Measurements from ENCODE around the gene SP100.

SP100 gene

DNA sequence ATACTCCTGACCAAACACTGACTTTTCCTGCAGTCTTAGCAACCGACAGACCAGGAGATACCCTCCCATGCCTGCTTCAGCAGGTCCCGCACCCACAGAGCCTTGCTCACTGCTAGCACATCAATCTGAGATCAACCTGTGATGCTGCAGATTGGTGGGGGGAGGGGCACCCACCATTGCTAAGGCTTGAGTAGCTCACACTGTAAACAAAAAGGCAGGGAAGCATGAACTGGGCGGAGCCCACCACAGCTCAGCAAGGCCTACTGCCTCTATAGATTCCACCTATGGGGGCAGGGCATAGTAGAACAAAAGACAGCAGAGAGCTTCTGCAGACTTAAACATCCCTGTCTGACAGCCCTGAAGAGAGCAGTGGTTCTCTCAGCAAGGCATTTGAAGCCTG, 109.7 kb downstream of the SP100 start:
- DNase-seq (ENCODE audit: low read depth) = no peak

DNA sequence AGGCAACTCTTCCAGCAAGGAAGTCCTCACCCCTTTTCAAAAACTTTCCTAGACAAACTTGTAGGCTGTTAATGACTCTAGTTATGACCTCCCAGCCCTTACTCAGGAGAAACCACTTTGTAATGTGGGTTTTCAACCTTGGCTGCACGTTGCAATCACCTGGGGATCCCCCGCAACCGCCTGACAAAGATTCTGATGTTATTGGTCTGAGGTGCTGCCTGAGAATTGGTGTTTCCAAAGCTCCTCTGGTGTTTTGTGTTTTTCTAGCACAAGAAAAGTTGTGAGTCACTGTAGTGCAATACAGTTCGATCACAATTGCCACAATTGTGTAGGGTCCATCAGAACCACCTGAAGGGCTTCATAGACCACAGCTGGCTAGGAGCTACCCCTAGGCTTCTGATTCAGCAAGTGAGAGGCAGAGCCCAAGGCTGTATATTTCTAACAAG, 121.6 kb downstream of the SP100 start:
- no peak overlapping the region for H3K4me3 ChIP-seq (ENCODE audit: low read depth, low read length)
- peak; percentile 80 for DNase-seq (ENCODE audit: low read depth)
- TF ChIP-seq, protein P1, sequence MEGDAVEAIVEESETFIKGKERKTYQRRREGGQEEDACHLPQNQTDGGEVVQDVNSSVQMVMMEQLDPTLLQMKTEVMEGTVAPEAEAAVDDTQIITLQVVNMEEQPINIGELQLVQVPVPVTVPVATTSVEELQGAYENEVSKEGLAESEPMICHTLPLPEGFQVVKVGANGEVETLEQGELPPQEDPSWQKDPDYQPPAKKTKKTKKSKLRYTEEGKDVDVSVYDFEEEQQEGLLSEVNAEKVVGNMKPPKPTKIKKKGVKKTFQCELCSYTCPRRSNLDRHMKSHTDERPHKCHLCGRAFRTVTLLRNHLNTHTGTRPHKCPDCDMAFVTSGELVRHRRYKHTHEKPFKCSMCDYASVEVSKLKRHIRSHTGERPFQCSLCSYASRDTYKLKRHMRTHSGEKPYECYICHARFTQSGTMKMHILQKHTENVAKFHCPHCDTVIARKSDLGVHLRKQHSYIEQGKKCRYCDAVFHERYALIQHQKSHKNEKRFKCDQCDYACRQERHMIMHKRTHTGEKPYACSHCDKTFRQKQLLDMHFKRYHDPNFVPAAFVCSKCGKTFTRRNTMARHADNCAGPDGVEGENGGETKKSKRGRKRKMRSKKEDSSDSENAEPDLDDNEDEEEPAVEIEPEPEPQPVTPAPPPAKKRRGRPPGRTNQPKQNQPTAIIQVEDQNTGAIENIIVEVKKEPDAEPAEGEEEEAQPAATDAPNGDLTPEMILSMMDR (IDR thresholded peaks at IDR 0.05; ENCODE audit: insufficient read depth, low read depth, low read length, missing control alignments) = no peak

More for the DNA sequence above, 109.7 kb downstream of the SP100 start:
- TF ChIP-seq, protein P1 (IDR thresholded peaks at IDR 0.05; ENCODE audit: insufficient read depth, low read depth, low read length, missing control alignments) = no peak
- H3K4me3 ChIP-seq (ENCODE audit: low read depth, low read length) = no peak overlapping the region

DNA sequence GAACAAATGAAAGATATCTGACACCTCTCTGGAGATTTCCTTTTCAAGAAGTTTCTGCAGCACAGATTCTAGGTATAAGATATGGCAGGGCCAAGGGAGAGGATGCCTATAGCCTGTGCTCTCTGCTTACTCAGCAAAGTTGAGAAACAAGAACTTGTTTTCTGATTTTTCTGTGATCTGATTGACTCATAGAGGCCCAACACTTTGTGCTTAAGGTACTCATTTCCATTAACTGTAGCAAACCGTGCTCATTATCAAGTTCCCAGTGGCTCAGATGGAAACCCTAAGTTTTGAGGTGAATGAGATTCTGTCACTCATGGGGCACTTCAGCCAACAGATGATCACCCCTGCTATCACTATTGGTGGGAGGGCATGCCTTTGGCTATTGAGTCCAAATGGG, 124.3 kb downstream of the SP100 start:
- TF ChIP-seq, protein P1 (IDR thresholded peaks at IDR 0.05; ENCODE audit: insufficient read depth, low read depth, low read length, missing control alignments) = no peak
- H3K4me3 ChIP-seq (ENCODE audit: low read depth, low read length) = no peak overlapping the region
- no peak for DNase-seq (ENCODE audit: low read depth)

DNA sequence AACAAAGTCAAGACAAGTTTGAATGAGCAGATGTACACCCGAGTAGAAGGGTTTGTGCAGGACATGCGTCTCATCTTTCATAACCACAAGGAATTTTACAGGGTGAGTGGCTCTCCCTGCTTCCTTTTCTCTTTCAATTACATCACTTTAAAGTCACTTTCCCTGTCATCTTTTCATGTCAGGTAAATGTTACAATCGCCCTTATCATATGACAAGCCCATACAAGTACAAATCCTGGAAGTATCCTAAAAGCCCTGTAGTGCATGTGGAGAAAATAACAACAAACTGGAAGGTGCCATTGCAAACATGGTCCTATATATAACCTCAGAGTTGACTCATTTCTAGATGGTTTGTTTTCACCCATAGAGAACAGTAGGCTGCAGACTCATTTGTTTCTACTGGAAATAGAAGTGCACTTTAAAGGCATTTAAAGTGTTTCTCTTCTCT, 126.0 kb downstream of the SP100 start:
- TF ChIP-seq, protein P1 (IDR thresholded peaks at IDR 0.05; ENCODE audit: insufficient read depth, low read depth, low read length, missing control alignments) = no peak
- peak; percentile 71 for DNase-seq (ENCODE audit: low read depth)
- H3K4me3 ChIP-seq (ENCODE audit: low read depth, low read length) = no peak overlapping the region

DNA sequence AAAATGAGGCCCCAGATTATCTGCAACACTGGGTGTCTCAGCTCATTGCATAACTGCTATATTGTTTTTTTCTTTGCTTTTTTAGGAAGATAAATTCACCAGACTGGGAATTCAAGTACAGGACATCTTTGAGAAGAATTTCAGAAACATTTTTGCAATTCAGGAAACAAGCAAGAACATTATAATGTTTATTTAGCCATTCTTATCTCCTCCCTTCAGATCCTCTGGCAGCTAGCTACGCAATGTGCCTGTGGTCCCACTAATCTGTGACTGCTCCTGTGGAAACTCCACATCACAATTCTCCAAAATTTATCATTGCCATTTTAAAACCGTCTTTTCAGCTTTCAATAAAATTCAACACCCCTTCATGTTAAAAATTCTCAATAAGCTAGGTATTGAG, 126.8 kb downstream of the SP100 start:
- DNase-seq (ENCODE audit: low read depth) = no peak
- H3K4me3 ChIP-seq (ENCODE audit: low read depth, low read length) = no peak overlapping the region
- TF ChIP-seq, protein P1 (IDR thresholded peaks at IDR 0.05; ENCODE audit: insufficient read depth, low read depth, low read length, missing control alignments) = no peak

DNA sequence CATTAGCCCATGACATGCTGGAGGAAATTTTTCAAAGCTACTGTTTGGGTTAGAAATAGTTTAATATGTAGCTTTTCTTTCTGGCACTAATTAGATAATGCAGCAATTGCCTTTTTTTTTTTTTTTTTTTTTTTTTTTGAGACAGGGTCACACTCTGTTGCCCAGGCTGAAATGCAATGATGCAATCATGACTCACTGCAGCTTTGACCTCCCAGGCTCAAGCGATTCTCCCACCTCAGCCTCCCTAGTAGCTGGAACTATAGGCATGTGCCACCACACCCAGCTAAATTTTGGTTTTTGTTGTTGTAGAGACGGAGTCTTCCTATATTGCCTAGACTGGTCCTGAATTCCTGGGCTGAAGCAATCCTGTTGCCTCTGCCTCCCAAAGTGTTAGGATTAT, 136.2 kb downstream of the SP100 start:
- TF ChIP-seq, protein P1 (IDR thresholded peaks at IDR 0.05; ENCODE audit: insufficient read depth, low read depth, low read length, missing control alignments) = no peak
- no peak overlapping the region for H3K4me3 ChIP-seq (ENCODE audit: low read depth, low read length)
- DNase-seq (ENCODE audit: low read depth) = no peak

DNA sequence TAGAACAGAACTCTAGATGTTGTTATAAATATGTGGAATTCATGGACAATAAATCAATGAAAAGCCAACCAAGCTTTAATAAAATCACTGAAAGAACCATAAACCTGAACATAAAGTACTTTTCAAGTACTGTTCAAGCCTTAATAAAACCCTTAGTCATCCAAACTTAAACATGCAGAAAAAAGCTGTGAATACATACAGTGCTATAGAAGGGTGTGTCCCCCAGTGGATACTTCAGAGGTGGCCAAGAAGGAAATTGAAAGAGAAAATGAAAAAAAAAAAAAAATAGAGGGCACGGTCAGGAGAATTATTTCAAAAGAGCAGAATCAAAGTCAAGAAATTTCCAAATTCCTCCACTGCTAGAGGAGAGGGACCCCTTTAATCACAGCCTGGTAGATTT, 141.1 kb downstream of the SP100 start:
- no peak for DNase-seq (ENCODE audit: low read depth)
- no peak overlapping the region for H3K4me3 ChIP-seq (ENCODE audit: low read depth, low read length)
- TF ChIP-seq, protein P1 (IDR thresholded peaks at IDR 0.05; ENCODE audit: insufficient read depth, low read depth, low read length, missing control alignments) = no peak
